ENCODE data around the gene OR1B1. TPM values are rescaled to one million over a fixed set of nuclear protein-coding genes. Genes with fewer than 3 reads are reported as not detected.
"Not testable (repeated sequence)": the region's sequence is repeated elsewhere in the genome, so short reads cannot be mapped to it uniquely, and the experiment has no call there.

The OR1B1 gene
- not detected in 2 replicates for total RNA-seq

- intact Hi-C loops (cut with micrococcal nuclease) = no loop called here
These were observed at the start of gene OR1B1 for GRCh38 chr9:122657527-122657926. Gene OR1B1 (minus strand): TSS chr9:122657627.

GRCh38 chr9:122695696-122696095 is 38.3 kb upstream of the OR1B1 start:
- intact Hi-C loops (cut with micrococcal nuclease) = no loop called here

DNA sequence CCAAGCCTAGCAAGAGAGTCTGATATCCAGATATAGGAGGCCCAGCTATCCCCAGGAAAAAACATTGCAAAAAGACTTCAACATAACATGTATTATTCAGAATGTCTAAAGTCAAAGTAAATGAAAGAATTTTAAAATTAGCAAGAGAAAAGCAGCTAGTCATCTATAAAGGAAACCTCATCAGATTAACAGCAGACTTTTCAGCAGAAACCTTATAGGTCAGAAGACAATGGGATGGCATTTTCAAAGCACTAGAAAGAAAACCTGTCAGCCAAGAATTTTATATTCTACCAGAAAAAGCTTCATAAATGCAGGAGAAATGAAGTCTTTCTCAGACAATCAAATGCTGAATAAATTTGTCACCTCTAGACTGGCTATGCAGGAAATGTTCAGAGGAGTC is 27.4 kb upstream of the OR1B1 start:
- intact Hi-C loops (cut with micrococcal nuclease) = no loop called here

DNA sequence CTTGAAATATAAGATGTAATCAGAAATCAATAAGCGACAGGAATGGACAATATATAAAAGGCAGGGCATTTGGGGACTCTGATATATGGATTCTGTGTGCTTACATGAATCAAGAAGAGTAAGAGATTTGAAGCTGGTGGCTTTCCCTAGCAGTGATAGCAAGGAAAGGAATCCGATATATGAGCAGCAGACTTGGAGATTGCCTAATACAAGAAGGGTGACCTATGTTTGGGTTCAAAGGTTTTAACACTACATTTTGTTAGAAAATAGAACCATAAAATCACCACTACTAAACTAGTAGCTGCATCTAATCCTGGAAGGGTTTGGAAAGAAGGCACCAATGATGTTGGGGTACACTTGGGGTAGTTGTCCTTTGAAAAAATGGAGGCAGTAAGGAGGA is 15.1 kb upstream of the OR1B1 start:
- intact Hi-C loops (cut with micrococcal nuclease) = no loop called here

GRCh38 chr9:122661416-122661815 is 4.0 kb upstream of the OR1B1 start, which contains the start of gene OR1L1:
Gene OR1L1 (plus strand): TSS chr9:122661716. CDS start chr9:122661716, 0 bp downstream.
- intact Hi-C loops (cut with micrococcal nuclease) = no loop called here

GRCh38 chr9:122656378-122656777 is 1.0 kb downstream of the OR1B1 start:
- intact Hi-C loops (cut with micrococcal nuclease) = no loop called here

GRCh38 chr9:122642226-122642625 is 15.2 kb downstream of the OR1B1 start:
- intact Hi-C loops (cut with micrococcal nuclease) = no loop called here

DNA sequence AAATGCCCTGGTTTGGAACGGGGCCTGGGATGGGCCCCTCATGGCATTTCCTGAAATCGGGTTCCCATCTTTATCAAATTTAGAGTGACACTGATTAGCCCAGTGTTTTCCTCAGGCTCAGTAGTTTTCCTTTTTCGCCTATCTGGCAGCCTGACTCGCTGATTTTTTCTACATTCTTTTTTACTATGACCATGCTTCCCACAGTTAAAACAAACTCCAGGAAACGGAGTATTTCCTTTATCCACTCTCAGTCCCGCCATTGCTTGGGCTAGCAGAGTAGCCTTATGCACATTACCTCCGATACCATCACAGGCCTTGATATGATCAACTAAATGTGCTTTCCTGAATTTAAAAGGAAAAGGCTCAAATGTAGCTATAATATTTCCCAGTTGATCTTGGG is 37.4 kb downstream of the OR1B1 start:
- intact Hi-C loops (cut with micrococcal nuclease) = no loop called here

DNA sequence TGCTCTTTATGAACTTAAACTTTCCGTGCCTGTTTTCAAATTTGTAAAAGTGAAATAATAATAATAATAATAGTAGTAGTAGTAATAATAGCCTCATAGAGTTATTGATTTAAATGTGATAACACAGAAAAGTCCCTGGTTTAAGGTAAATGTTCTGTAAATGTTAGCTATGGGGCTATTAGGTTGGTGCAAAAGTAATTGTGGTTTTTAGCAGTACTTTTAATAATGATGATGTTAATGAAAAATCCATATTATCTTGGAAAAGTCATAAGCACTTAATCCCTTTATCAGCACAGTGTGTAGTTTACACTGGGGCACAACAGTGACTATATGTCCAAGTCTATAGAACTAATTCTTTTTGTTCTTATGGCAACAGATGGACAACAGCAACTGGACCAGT is 43.1 kb downstream of the OR1B1 start, which contains the start of gene OR1Q1:
TSS of gene OR1Q1 (plus strand) at position 377 of the 400 bp plus-strand sequence. CDS start at position 377, 0 bp downstream.
- intact Hi-C loops (cut with micrococcal nuclease) = no loop called here

- intact Hi-C loops (cut with micrococcal nuclease) = no loop called here
These were observed 47.6 kb downstream of the OR1B1 start for GRCh38 chr9:122609804-122610203.

GRCh38 chr9:122606587-122606986 is 50.8 kb downstream of the OR1B1 start:
- intact Hi-C loops (cut with micrococcal nuclease) = no loop called here

DNA sequence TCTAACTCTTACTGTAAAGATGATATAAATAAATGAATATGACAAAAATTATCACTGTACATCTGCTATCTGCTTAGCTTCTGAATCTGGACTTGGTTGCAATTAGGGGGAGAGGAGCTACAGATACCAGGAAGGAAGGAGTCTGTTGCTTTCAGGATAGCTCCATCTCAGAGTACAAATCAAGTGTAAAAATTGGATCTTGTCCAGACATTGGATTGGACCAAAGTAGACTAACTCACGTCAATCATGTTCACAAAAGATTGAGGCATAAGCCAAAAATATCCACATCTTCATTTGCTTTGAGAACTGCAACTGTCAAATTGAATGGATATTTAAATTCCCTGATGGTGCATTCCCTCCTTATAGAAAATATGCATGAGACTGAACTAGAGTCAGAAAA is 51.7 kb downstream of the OR1B1 start:
- intact Hi-C loops (cut with micrococcal nuclease) = no loop called here

DNA sequence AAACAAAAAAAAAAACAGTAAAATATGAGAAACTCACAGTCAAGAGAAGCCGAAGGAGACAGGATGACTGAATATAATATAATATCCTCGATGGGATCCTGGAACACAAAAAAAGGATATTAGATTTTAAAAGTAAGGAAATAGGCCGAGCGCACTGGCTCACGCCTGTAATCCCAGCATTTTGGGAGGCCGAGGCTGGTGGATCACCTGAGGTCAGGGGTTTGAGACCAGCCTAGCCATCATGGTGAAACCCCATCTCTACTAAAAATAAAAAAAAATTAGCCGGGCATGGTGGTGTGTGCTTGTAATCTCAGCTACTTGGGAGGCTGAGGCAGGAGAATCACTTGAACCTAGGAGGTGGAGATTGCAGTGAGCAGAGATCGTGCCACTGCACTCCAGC is 74.1 kb downstream of the OR1B1 start, which contains the start of gene OR1L8:
TSS of gene OR1L8 (minus strand) at position 101 of the 400 bp plus-strand sequence. CDS start 14,907 bp downstream, outside the sequence.
- intact Hi-C loops (cut with micrococcal nuclease) = not testable (repeated sequence)

DNA sequence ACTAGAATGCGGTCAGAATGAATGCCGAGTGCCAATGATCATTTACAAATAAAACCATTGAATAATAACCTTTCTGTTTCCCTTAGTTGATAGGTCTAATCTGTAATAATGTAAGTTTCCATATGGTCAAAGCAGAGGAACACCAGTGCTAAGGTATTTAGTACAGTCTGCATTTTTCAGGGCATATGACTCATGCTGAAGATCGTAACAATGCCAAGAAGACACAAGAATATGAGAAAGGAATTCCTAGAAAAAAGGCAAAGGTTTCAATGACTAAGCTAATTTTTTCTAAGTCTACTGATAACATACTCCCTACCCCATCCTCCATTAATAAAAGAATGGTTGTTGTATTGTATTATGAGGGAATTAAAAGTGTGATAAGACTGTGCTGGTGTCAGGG is 77.1 kb downstream of the OR1B1 start:
- intact Hi-C loops (cut with micrococcal nuclease) = no loop called here

DNA sequence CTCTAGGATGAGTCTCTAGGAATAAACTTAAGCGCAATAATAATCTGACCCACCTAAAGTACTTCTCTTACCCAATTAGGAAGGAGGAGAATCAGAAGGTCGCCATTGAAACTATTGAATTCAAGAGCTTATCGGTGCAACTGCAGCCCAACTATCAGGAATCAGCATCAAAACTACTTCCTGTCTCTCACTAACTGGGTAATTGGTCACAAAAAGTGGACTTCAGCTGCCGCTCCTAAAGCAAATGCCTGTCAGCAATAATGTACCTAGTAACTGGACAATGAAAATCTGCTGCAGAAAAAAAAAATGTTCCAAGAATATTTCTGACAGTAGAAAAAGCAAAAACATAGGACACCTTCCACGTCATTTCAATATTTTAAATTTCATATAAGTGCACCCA is 77.6 kb downstream of the OR1B1 start:
- intact Hi-C loops (cut with micrococcal nuclease) = no loop called here

Other genes starting within 250 kb of the OR1B1 start
- gene OR1J1, start 179.7 kb downstream of the OR1B1 start, total RNA-seq = not detected in 2 replicates
- gene OR1J2, start 146.8 kb downstream of the OR1B1 start, total RNA-seq = not detected in 2 replicates
- gene OR1J4, start 138.5 kb downstream of the OR1B1 start, total RNA-seq = not detected in 2 replicates
- gene OR1N1, start 130.3 kb downstream of the OR1B1 start, total RNA-seq = not detected in 2 replicates
- gene OR1N2, start 104.5 kb downstream of the OR1B1 start, total RNA-seq = not detected in 2 replicates
- not detected in 2 replicates for gene OR1L8, start 74.2 kb downstream of the OR1B1 start, total RNA-seq
- not detected in 2 replicates for gene OR1Q1, start 42.9 kb downstream of the OR1B1 start, total RNA-seq
- gene OR1L1, start 4.1 kb upstream of the OR1B1 start, total RNA-seq = not detected in 2 replicates
- gene OR1L3, start 17.5 kb upstream of the OR1B1 start, total RNA-seq = not detected in 2 replicates
- gene OR1L4, start 66.4 kb upstream of the OR1B1 start, total RNA-seq = not detected in 2 replicates
- not detected in 2 replicates for gene OR1L6, start 84.7 kb upstream of the OR1B1 start, total RNA-seq
- not detected in 2 replicates for gene OR5C1, start 131.3 kb upstream of the OR1B1 start, total RNA-seq
- gene OR1K1, start 142.5 kb upstream of the OR1B1 start, total RNA-seq = not detected in 2 replicates
- gene PDCL, start 171.0 kb upstream of the OR1B1 start, total RNA-seq = 23.7 and 23.8 TPM in 2 replicates
- 52.6 and 54.5 TPM in 2 replicates for gene RC3H2, start 247.7 kb upstream of the OR1B1 start, total RNA-seq